Right ventricle myocardium superior (tissue), 1 donor: ENCODE data around the gene ATF6. TPM values are rescaled to one million over a fixed set of nuclear protein-coding genes. Genes with fewer than 3 reads are reported as not detected.

Experiments
- ATAC-seq: fragments of 200-7000 bp; cut with Tn5 transposase; one replicate; pipeline ENCODE4 v1.9.1; 2020; ENCODE audit warnings: mild to moderate bottlenecking; ENCODE audit not compliant: poor library complexity
- DNase-seq: peaks from one replicate; pipeline ENCODE4 v3.0.0-alpha.2; 2020
- intact Hi-C: fragments of 100-400 bp; cut with DNase I; formaldehyde crosslinking; loops from one replicate; pipeline ENCODE4 v1.11.2; 2022
- total RNA-seq: library from RNA; stranded (reverse); fragmentation: NEBNext Ultra II Directional; extraction: Animal tissue kit (Norgen Biotek cat#: 25700); gene quantifications from one replicate; pipeline ENCODE4 v1.2.1, GENCODE V29; 2021
- donor health status: DM: no; HTN: yes; CAD: no; lungs with severe emphysema.

ATF6 gene
- total RNA-seq, 1 donor from 2014 or later: 12.2 TPM

GRCh38 chr1:161972828-161973227 lies 206.7 kb downstream of the ATF6 start:
- DNase-seq: no peak
- intact Hi-C loops: no loop called here
- ATAC-seq: no peak

GRCh38 chr1:161973924-161974845 lies 208.1 kb downstream of the ATF6 start:
- ATAC-seq (peak; percentile 94), DNase-seq (peak; percentile 82)
- intact Hi-C loops: no loop called here

- intact Hi-C loops: no loop called here
- DNase-seq: no peak
- no peak for ATAC-seq
These were observed 212.1 kb downstream of the ATF6 start for GRCh38 chr1:161978011-161978790.

- intact Hi-C loops: no loop called here
- ATAC-seq: no peak
- DNase-seq: no peak
These were observed 215.0 kb downstream of the ATF6 start for GRCh38 chr1:161981126-161981525.

- ATAC-seq: no peak
- DNase-seq: no peak
- intact Hi-C loops: no loop called here
These were observed 215.8 kb downstream of the ATF6 start for GRCh38 chr1:161981735-161982506.

GRCh38 chr1:161982507-161982895 lies 216.4 kb downstream of the ATF6 start:
- no peak for ATAC-seq
- no peak for DNase-seq
- intact Hi-C loops: no loop called here

GRCh38 chr1:161982917-161983316 lies 216.8 kb downstream of the ATF6 start:
- DNase-seq (no peak), ATAC-seq (no peak)
- intact Hi-C loops: no loop called here

GRCh38 chr1:161983725-161984124 lies 217.6 kb downstream of the ATF6 start:
- DNase-seq (no peak), ATAC-seq (no peak)
- intact Hi-C loops: no loop called here

- ATAC-seq (no peak), DNase-seq (no peak)
- intact Hi-C loops: no loop called here
These were observed 219.2 kb downstream of the ATF6 start for GRCh38 chr1:161985301-161985822.

GRCh38 chr1:161986328-161986727 lies 220.2 kb downstream of the ATF6 start:
- ATAC-seq (peak; percentile 27), DNase-seq (no peak)
- intact Hi-C loops: no loop called here

- intact Hi-C loops: no loop called here
- ATAC-seq (no peak), DNase-seq (no peak)
These were observed 221.2 kb downstream of the ATF6 start for GRCh38 chr1:161987303-161987702.

GRCh38 chr1:161987872-161988271 lies 221.8 kb downstream of the ATF6 start:
- ATAC-seq (no peak), DNase-seq (no peak)
- intact Hi-C loops: no loop called here

- intact Hi-C loops: no loop called here
- peak; percentile 31 for ATAC-seq
- DNase-seq: no peak
These were observed 222.3 kb downstream of the ATF6 start for GRCh38 chr1:161988413-161988812.

- intact Hi-C loops: no loop called here
- ATAC-seq: no peak
These were observed 223.0 kb downstream of the ATF6 start for GRCh38 chr1:161989108-161989507.

GRCh38 chr1:161989786-161990185 lies 223.7 kb downstream of the ATF6 start:
- intact Hi-C loops: no loop called here
- ATAC-seq: peak; percentile 31

More at GRCh38 chr1:161989108-161989507, 223.0 kb downstream of the ATF6 start:
- DNase-seq: no peak

GRCh38 chr1:161993576-161993975 lies 227.5 kb downstream of the ATF6 start:
- DNase-seq (no peak), ATAC-seq (no peak)
- intact Hi-C loops: no loop called here

More at GRCh38 chr1:161989786-161990185, 223.7 kb downstream of the ATF6 start:
- DNase-seq: no peak

- intact Hi-C loops: no loop called here
- peak; percentile 46 for ATAC-seq
- peak; percentile 63 for DNase-seq
These were observed 228.1 kb downstream of the ATF6 start for GRCh38 chr1:161994175-161994668.

- intact Hi-C loops: no loop called here
- DNase-seq (no peak), ATAC-seq (no peak)
These were observed 231.0 kb downstream of the ATF6 start for GRCh38 chr1:161997152-161997551.

GRCh38 chr1:161998811-161999210 lies 232.7 kb downstream of the ATF6 start:
- DNase-seq (no peak), ATAC-seq (no peak)
- intact Hi-C loops: no loop called here
